Cerebellar nuclear complex (tissue), 1 donor: Measurements from ENCODE around the gene TBC1D30.

Source experiments
- DNase-seq, 2 experiments: peaks; one replicate each; lab custom pipeline; 2025; lab: John Stamatoyannopoulos, UW

Gene TBC1D30

DNA sequence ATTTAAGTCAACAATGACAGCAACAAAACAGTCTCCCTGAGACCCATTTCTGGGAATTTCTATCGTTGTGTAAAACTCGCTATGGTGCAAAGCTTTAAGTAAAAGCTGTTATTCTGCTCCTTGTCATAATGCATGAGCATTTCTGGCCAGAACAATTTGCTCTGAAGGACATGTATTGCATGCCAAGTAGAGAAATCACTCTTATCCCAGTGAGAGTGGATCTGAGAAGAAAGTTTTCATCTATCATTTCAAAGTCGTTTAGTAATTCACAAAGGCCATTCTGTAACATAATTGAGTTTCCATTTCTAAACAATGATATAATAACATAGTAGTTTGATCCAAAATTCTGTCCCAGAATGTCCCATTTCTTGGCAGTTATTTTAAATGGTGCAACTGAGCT lies 86.6 kb downstream of the TBC1D30 start:
- DNase-seq, result no peak

GRCh38 chr12:64911912-64912311 lies 87.5 kb downstream of the TBC1D30 start:
- no peak for DNase-seq

DNA sequence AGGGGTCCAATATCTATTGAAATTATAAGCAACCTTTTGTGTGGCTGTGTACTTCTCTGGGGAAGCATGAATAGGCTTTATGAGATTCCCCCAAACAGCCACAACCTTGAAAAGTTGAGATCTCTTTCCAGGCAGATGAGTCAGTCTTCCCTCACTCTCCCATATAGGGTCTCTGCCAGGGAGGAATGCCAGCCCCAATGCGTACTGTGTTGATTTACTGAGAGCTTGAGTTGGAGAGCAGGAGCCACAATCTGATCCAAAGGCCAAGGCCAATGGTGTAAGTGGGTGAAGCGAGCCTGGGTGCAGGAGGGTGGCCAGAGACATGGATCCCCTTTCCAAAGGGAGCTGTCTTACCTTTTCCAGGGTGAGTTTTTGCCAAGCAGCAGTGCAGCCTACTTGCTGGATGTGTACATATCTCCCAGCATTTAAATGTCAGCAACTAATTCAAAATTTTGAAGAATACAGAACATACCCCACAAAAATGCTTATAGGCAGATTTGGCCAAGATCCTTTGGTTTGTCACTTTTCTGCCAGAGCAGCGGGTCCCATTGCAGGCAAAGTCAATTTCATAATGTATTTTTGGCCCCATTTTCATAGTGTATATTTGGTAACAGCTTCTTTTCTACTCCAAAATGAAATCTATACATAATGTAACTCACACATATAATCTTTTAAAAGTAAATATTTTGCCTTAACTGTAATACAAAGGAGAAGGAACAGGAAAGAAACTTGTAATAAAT lies 88.2 kb downstream of the TBC1D30 start:
- DNase-seq, result no peak

- no peak for DNase-seq
These were observed 90.8 kb downstream of the TBC1D30 start for GRCh38 chr12:64915242-64915641.

GRCh38 chr12:64916411-64917261 lies 92.2 kb downstream of the TBC1D30 start:
- DNase-seq, result no peak

DNA sequence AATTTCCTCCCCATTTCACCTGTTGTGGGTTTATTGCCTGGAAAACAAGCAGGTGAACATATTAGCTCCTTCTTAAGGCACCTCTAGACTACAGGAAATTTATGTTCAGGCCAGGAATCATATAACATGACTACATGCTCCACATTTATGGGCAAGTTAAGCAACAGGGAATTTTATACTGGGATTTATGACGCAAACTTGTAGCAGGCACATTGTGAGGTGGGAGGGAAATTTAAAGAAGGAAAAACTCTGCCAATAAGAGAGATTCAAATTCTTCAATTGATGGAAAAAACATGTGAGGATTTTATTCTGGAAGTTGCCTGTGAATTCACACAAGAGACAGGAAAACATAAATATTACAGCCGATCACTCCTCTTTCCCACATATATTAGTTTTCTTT lies 93.9 kb downstream of the TBC1D30 start:
- no peak for DNase-seq

DNA sequence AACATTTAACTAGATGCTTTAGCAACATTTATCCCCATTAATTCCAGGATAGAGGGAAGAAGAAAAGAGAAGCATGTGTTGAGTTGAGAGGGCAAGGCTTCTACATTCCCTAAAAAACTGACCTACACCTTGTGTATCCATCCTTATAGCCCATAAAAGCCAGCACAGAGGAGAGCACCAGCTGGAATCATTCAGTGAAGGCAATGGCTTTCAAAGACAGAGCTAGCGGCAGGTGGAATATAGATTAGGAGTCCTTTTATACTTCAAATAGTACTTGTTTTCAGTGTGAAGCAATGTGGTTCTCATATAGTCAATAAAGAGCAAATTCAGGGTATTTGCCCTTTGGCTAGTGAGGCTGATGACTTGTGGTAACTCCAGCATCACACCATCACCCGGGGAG lies 94.4 kb downstream of the TBC1D30 start:
- DNase-seq, result no peak

DNA sequence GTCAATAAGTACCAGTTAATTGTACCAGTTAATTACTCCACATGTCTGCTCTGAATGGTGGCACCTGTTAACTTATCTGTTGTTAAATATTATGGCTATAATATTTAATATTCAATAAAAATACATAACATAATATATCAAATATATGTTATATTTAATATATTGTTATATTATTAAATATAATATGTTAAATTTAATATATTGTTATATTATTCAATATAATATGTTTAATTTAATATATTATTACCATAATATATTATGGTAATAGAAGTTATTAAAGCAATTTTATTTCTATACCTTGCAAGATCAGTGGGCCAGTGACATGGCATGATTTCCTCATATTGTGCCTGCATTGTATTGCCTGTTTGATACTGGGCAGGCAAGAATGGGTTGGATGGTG lies 98.4 kb downstream of the TBC1D30 start:
- DNase-seq, result no peak

DNA sequence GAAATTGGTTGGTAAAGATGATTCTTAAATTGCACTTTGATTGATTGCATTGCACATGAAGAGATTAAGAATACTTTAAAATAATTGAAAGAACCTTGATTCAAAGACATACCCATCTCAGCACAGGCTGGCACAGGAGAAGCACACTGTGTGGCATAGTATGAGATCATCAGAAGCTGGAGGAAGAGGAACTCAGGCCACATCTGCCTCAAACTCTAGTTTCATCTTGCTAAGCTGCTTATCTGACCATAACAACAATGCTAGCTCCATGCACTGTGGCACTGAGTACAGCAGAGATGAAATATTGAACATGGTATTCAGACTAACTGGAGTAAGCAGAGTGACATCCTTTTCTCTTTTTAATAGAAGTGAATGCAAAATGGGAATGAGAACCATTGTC lies 99.1 kb downstream of the TBC1D30 start:
- DNase-seq, result no peak
